Limb (tissue), 2 donors: ENCODE data around the gene ZNF26.

Experiments used
- DNase-seq, 2 donors: peaks; one replicate each; pipeline ENCODE4 v3.0.0-alpha.2; 2016; ENCODE audit errors: extremely low spot score in 2 of 2

The ZNF26 gene

DNA sequence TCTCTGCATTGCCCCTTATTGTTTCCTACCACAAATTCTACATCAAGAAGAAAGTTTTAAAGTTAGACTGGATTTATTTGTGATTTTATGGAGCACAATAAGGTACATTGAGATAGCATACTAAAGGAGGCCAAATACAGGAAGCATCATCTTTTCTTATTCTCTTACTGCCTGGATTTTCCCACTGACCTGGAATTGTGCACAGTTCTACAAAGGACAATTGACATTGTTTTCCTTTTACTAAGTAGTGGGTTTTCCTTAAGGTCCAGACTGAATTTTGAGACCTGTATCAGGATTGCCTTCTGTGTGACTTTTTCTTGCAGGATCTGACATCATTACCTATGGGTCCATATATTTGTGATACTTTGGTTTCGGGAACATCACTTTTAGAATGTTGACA lies 75.8 kb downstream of the ZNF26 start:
- no peak for DNase-seq

DNA sequence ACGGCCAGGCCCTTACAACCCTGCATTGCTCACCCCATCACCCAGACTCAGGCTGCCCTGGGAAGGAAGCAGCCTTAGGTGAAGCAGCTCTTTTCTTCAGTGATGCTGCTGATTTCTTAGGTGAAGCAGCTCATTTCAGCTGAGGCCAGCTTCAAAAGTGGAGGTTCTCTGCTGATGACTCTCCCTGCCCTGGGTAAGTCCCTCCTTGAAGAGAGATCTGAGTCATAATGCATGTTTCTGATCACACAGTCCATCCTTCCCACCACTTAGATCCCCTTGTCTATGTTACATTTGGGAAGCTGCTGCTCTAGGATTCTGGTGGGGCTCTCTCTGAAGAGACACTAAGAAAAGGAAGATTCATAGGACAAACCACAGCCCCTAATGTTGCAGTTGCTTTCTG lies 77.4 kb downstream of the ZNF26 start:
- DNase-seq, result no peak

DNA sequence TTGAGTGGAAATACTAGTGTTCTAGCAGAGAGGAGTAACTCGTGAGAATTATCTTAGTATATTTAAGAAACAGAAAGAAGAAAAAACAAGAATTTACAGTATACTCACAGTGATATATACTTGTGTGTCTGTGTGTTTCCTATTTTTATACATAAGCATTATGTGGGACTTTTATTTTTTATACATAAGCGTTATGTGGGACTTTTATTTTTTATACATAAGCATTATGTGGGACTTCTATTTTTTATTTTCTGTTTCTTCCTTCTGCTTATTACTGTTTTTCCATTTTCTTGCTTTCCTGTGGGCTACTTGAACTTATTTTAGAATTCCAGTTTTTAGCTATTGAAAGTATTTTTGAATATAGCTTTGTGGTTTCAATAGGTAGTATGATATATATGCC lies 87.7 kb downstream of the ZNF26 start:
- no peak for DNase-seq
